Motor neuron (in vitro differentiated cells): ENCODE results near the gene MYBPC3. TPM values are rescaled to one million over a fixed set of nuclear protein-coding genes. Genes with fewer than 3 reads are reported as not detected.
A peak's percentile ranks its signal among the peaks of the same experiment; 100 is the strongest.

Experiments used
- ATAC-seq, 8 experiments: fragments of 200-7000 bp; cut with Tn5 transposase; replicated peaks in 6 of 8; 2 replicates each; pipeline ENCODE4 v1.8.0; 2021; ENCODE audit warnings: mild to moderate bottlenecking in 8 of 8, moderate library complexity in 8 of 8
- H3K27ac ChIP-seq, 2 donors: fragments of 250-450 bp; sonication (Bioruptor Pico); 2 replicates each; pipeline ENCODE4 v1.9.0; 2021; ENCODE audit warnings: antibody characterized with exemption in 2 of 2, mild to moderate bottlenecking in 2 of 2, moderate library complexity in 1 of 2
- H3K4me1 ChIP-seq, 2 donors: fragments of 250-450 bp; sonication (Bioruptor Pico); replicated peaks in 1 of 2; 2 replicates each; pipeline ENCODE4 v1.6.1; 2021; ENCODE audit warnings: antibody characterized with exemption in 2 of 2, mild to moderate bottlenecking in 2 of 2, moderate library complexity in 1 of 2
- H3K4me3 ChIP-seq, 5 donors: fragments of 250-450 bp; sonication (Bioruptor Pico); 2 replicates each; pipeline ENCODE4 v1.9.0; 2021; ENCODE audit warnings: antibody characterized with exemption in 5 of 5, mild to moderate bottlenecking in 5 of 5, moderate library complexity in 4 of 5
- WGBS, 10 experiments: fragments of 450-650 bp; shearing (Covaris generic); methylation state at CpG; one replicate each; pipeline ENCODE4 v1.0.0; 2022; 5-methylcytosine and 5-hydroxymethylcytosine counted together
- in situ Hi-C, 9 experiments: fragments of 400-800 bp; cut with MboI; loops; one replicate each; pipeline ENCODE4 v1.15.0; 2021; ENCODE audit warnings: low sequenced_read_pairs in 9 of 9, low pct_unique_long_range_greater_than_20kb in 2 of 9; ENCODE audit not compliant: unreplicated experiment in 9 of 9
- total RNA-seq, 8 experiments: library from RNA; unstranded; fragments of 300-600 nt; gene quantifications; 2 replicates each; pipeline versions ENCODE4 v1.2.3 to v1.2.4, GENCODE V29; 2022

MYBPC3 gene
- total RNA-seq, 8 experiments from 2014 or later: 0.04 to 0.09 (median 0.05) TPM; not detected in 5

DNA sequence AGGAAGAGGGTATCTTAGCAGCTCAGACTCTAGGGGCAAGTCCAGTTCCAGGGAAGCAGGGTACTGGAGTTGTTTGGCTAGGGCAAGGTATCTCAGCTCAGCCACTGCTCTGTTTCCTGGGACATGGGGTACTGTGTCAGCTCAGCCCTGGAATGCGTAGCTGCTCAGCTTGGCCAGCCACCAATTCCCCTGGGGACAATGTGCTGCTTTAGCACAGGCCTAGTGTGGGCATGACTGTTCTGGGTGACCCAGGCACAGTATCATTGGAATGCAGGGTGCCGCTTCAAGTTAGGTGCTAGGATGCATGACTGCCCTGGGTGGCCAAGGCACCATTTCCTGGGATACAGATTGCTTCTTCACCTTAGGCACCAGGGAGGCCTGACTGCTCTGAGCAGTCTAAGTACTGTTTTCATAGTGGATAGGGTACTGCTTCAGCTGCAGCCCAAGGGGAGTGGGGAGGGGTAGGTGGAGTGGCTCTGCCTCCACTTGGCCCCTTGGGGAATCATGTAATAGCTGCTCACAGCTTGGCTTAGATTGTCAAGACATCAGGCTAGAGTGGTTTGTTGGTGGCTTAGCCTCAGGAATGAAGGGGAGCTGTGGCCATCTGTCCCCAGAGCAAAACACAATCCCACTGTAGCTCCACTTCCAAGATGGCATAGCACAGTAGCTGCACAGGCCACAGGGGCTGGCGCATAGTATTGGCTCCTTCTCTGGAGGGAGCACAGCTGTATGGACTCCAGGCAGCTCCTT, 46.6 kb downstream of the MYBPC3 start:
- in situ Hi-C loops: no loop called here
- Histone ChIP-seq H3K4me3 (no peak overlapping the region), H3K4me1 (no peaks in the 10 kb centered on the region), H3K27ac (no peak overlapping the region)
- peak in 2 of 8 experiments; percentile 41 to 98 for ATAC-seq
- 89 to 100% (median 96%) methylated on average over 1 to 2 of the region's 3 CpGs; no CpG with 5 or more reads in 6 of the 10 experiments for WGBS, 10 experiments

DNA sequence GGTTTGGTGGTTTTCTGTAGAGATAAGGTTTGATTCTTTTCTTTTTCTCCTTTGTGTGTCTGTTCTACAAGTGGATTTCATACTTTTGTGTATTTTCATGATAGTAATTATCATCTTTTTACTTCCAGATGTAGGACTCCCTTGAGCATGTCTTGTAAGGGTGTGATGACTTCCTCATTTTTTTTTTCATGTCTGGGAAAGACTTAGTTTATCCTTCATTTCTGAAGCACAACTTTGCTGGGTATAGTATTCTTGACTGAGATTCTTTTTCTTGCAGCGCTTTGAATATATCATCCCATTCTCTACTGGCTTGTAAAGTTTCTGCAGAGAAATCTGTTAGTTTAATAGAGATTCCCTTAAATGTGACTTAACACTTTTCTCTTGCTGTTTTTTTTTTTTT, 49.6 kb downstream of the MYBPC3 start:
- Histone ChIP-seq H3K4me1 (no peaks in the 10 kb centered on the region), H3K4me3 (no peak overlapping the region), H3K27ac (no peak overlapping the region)
- 90 to 100% (median 100%) methylated on average over 1 of the region's 1 CpG; no CpG with 5 or more reads in 3 of the 10 experiments for WGBS, 10 experiments
- in situ Hi-C loops: no loop called here
- no peak for ATAC-seq

DNA sequence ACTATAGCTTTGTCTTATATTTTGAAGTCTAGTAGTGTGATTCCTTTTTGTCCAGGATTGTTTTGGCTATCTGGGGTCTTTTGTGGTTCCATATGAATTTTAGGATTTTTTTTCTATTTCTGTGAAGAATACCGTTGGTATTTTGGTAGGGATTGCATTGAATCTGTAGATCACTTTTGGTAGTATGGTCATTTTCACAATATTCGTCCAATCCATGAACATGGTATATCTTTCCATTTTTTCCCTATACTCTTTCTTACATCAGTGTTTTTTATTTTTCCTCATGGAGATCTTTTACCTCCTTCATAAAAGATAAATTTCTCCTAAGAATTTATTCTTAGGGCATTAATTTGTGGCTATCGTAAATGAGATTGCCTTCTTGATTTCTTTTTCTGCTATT, 53.4 kb downstream of the MYBPC3 start:
- Histone ChIP-seq H3K4me3 (no peak overlapping the region), H3K4me1 (no peaks in the 10 kb centered on the region), H3K27ac (no peak overlapping the region)
- in situ Hi-C loops: no loop called here
- WGBS, 10 experiments: 89 to 100% (median 100%) methylated on average over 1 to 3 of the region's 3 CpGs
- no peak for ATAC-seq

DNA sequence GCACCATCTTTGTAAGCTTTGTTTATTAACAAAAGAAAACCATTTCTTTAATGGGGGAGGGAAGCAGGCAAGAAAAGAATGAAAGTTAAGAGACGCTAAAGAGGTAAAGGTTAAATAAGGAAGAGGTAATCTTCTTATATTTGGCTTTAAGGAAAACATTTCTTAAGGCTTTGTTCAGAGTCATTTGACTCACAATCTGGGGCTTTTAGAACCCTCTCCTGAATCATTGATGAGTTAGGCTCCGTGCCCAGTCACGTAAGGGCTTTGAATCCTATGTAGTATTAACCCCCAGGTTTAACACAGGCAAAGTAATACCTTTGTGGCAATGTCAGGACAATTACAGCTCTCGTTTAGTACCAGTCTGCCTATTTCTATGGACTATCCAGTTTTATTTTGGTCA, 56.5 kb downstream of the MYBPC3 start:
- no peak overlapping the region for H3K27ac ChIP-seq

DNA sequence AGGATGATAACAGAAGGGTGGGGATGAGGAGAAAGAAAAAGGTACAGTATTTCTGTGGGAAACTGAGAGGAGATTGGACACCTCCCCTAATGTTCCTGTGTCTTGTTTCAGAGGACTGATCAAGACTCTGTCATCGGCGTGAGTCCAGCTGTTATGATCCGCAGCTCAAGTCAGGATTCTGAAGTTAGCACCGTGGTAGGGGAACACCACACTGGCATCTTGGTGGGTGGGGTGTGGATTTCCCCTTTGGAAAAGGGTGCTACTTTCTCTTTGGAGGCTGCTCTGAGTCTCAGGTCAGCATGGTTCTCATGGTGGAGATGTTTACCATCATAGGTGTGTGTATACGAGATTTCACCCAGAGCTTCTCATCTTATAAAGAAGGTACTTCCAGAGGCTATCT, 57.1 kb downstream of the MYBPC3 start:
- Histone ChIP-seq H3K4me3 (no peak overlapping the region), H3K4me1 (no peaks in the 10 kb centered on the region), H3K27ac (no peak overlapping the region)
- WGBS, 10 experiments: 95 to 100% (median 100%) methylated on average over 1 to 4 of the region's 5 CpGs; no CpG with 5 or more reads in 5 of the 10 experiments
- ATAC-seq: no peak
- in situ Hi-C loops: no loop called here

More for the DNA sequence above, 56.5 kb downstream of the MYBPC3 start:
- Histone ChIP-seq H3K4me3 (no peak overlapping the region), H3K4me1 (no peaks in the 10 kb centered on the region)
- 67 to 100% (median 89%) methylated on average over 1 to 4 of the region's 4 CpGs for WGBS, 10 experiments
- ATAC-seq: no peak
- in situ Hi-C loops: no loop called here

DNA sequence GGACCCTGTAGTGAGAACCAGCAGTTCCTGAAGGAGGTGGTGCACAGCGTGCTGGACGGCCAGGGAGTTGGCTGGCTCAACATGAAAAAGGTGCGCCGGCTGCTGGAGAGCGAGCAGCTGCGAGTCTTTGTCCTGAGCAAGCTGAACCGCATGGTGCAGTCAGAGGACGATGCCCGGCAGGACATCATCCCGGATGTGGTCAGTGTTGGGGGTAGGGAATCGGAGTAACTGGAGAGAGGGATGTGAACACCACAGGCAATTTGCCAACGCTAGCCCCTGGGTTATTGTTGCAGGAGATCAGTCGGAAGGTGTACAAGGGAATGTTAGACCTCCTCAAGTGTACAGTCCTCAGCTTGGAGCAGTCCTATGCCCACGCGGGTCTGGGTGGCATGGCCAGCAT, 62.6 kb downstream of the MYBPC3 start:
- ATAC-seq: no peak
- in situ Hi-C loops: no loop called here
- Histone ChIP-seq H3K27ac (no peak overlapping the region), H3K4me1 (no peaks in the 10 kb centered on the region), H3K4me3 (no peak overlapping the region)
- 81 to 100% (median 100%) methylated on average over 1 to 11 of the region's 15 CpGs; no CpG with 5 or more reads in 4 of the 10 experiments for WGBS, 10 experiments

DNA sequence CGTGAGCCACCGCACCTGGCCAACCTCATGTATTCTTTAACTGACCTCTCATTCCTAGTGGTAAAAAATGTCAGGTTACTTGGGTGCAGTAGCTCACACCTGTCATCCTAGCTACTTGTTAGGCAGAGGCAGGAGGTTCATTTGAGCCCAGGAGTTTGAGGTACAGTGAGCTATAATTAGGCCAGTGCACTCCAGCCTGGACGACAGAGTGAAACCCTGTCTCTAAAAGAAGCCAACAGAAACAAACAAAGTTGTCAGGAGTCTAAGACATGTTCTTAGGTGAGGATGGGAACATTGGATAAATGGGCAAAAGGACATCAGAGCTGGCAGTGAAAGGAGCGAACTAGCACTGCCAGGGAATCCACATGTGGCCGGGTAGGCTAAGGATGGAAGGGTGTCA, 64.4 kb downstream of the MYBPC3 start:
- no peak for ATAC-seq
- in situ Hi-C loops: no loop called here
- no peak overlapping the region for H3K27ac ChIP-seq
- WGBS, 10 experiments: 76 to 100% (median 89%) methylated on average over 1 to 3 of the region's 5 CpGs; no CpG with 5 or more reads in 3 of the 10 experiments
- H3K4me3 ChIP-seq: no peak overlapping the region
- H3K4me1 ChIP-seq: no peaks in the 10 kb centered on the region

DNA sequence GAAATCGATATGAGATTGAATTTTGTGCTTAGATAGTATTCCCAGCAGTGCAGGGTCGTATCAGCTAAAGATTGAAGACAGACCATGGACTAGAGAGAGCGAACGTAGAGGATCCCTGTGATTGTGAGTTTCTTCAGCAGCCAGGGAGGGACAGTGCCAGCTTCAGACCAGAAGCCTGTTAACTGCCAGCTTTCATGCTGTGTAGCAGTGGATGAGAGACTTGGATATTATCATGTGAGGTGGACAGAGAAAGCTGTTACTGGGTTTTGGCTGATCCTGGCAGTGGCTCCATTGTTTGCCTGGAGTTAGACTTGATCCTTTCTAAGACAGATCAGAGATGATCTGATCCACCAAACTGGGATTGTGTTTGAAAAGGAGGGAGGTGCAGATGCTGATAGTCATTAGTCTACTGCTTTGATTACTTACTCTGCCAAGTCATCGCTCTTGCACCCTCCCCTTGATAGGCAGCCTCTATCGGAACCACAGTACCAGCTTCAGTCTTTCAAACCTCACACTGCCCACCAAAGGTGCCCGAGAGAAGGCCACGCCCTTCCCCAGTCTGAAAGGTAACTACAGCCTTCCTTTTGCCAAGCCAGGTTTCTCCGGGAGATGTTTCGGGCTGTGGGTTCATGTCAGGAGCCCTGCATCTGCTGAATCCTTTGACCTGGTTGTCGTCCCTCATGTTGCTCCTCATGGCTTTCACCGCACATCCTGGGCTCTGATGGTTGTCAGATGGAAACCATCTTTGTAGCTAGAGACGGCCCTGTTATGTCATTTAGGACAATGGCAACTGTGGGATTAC, 66.3 kb downstream of the MYBPC3 start:
- Histone ChIP-seq H3K4me3 (no peak overlapping the region), H3K27ac (no peak overlapping the region), H3K4me1 (no peaks in the 10 kb centered on the region)
- in situ Hi-C loops: no loop called here
- 79 to 100% (median 94%) methylated on average over 1 to 11 of the region's 13 CpGs; no CpG with 5 or more reads in 1 of the 10 experiments for WGBS, 10 experiments
- no peak for ATAC-seq

DNA sequence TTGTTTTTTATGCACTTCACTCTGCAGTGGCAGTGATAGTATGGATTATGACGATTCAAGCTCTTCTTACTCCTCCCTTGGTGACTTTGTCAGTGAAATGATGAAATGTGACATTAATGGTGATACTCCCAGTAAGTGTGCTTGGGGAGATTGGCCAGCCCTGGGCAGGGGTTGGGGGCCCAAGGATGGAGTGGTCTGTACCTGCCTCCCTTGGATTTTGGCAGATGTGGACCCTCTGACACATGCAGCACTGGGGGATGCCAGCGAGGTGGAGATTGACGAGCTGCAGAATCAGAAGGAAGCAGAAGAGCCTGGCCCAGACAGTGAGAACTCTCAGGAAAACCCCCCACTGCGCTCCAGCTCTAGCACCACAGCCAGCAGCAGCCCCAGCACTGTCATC, 68.4 kb downstream of the MYBPC3 start:
- H3K4me3 ChIP-seq: no peak overlapping the region
- H3K4me1 ChIP-seq: no peaks in the 10 kb centered on the region
- H3K27ac ChIP-seq: no peak overlapping the region
- 71 to 100% (median 90%) methylated on average over 1 to 2 of the region's 4 CpGs; no CpG with 5 or more reads in 6 of the 10 experiments for WGBS, 10 experiments
- in situ Hi-C loops: no loop called here
- no peak for ATAC-seq

DNA sequence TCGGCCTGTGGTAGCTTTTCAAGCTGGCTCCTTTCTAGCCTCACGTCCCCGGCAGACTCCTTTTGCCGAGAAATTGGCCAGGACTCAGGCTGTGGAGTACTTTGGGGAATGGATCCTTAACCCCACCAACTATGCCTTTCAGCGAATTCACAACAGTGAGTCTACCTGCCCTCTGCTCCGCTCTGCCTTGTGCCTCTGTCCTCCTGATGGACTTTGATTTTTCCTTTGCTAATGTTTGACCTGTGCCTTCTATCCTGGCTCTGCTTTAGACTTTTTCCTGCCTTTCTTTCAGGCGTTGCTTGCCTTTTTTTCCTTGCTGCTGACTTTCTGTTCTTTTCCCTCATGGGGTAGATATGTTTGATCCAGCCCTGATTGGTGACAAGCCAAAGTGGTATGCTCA, 70.0 kb downstream of the MYBPC3 start:
- H3K4me1 ChIP-seq: peaks cover 0 to 3% of the 10 kb centered on the region in 2 donors
- no peak overlapping the region for H3K4me3 ChIP-seq
- in situ Hi-C loops: no loop called here
- ATAC-seq: no peak
- 70 to 100% (median 100%) methylated on average over 1 to 6 of the region's 7 CpGs; no CpG with 5 or more reads in 1 of the 10 experiments for WGBS, 10 experiments
- H3K27ac ChIP-seq: no peak overlapping the region

Other genes with a start within 250 kb of the MYBPC3 start
- gene ARFGAP2, start 175.8 kb downstream of the MYBPC3 start, total RNA-seq: 100 to 1,000 TPM in 1 of 8 experiments, 10 to 100 TPM in 7; 51.8 to 114 (median 66.5) TPM
- 10 to 100 TPM in 4 of 8 experiments, 1 to 10 TPM in 4; 1.2 to 89.4 (median 9.9) TPM for gene PACSIN3, start 166.3 kb downstream of the MYBPC3 start, total RNA-seq
- gene DDB2, start 137.7 kb downstream of the MYBPC3 start, total RNA-seq: 100 to 1,000 TPM in 1 of 8 experiments, 10 to 100 TPM in 7; 18.3 to 139 (median 22.8) TPM
- gene ACP2, start 103.9 kb downstream of the MYBPC3 start, total RNA-seq: 10 to 100 TPM; 23.3 to 66.7 (median 33.8) TPM
- 10 to 100 TPM in 7 of 8 experiments, 1 to 10 TPM in 1; 9.7 to 40.7 (median 15.4) TPM for gene NR1H3, start 94.7 kb downstream of the MYBPC3 start, total RNA-seq
- gene MADD, start 82.6 kb downstream of the MYBPC3 start, total RNA-seq: 10 to 100 TPM; 19.5 to 55.7 (median 41.8) TPM
- under 1 TPM in 6 of 8 experiments, not detected in 2; 0.18 to 0.85 (median 0.44) TPM for gene SPI1, start 25.8 kb upstream of the MYBPC3 start, total RNA-seq
- 10 to 100 TPM; 13.8 to 31.6 (median 20.9) TPM for gene SLC39A13, start 55.9 kb upstream of the MYBPC3 start, total RNA-seq
- 100 to 1,000 TPM; 106 to 245 (median 159) TPM for gene PSMC3, start 73.7 kb upstream of the MYBPC3 start, total RNA-seq
- 1 to 10 TPM in 3 of 8 experiments, under 1 TPM in 3, not detected in 2; 0.14 to 2.2 (median 0.75) TPM for gene RAPSN, start 96.4 kb upstream of the MYBPC3 start, total RNA-seq
- 100 to 1,000 TPM in 4 of 8 experiments, 10 to 100 TPM in 4; 47.2 to 125 (median 106) TPM for gene CELF1, start 200.4 kb upstream of the MYBPC3 start, total RNA-seq
- 10 to 100 TPM; 31.6 to 62.8 (median 38.9) TPM for gene PTPMT1, start 212.9 kb upstream of the MYBPC3 start, total RNA-seq
- 10 to 100 TPM; 12.6 to 28.8 (median 18.1) TPM for gene KBTBD4, start 226.3 kb upstream of the MYBPC3 start, total RNA-seq
- 100 to 1,000 TPM in 7 of 8 experiments, 10 to 100 TPM in 1; 92.5 to 149 (median 114) TPM for gene NDUFS3, start 226.4 kb upstream of the MYBPC3 start, total RNA-seq
- 1 to 10 TPM in 1 of 8 experiments, under 1 TPM in 6, not detected in 1; 0.27 to 2.5 (median 0.64) TPM for gene FAM180B, start 234.0 kb upstream of the MYBPC3 start, total RNA-seq
- gene C1QTNF4, start 241.7 kb upstream of the MYBPC3 start, total RNA-seq: 10 to 100 TPM in 1 of 8 experiments, 1 to 10 TPM in 4, under 1 TPM in 1, not detected in 2; 0.63 to 10.7 (median 5.0) TPM